Astrocyte of the spinal cord (primary cell): ENCODE results near the gene CAMTA1.

ENCODE experiments used
- DNase-seq: peaks from one replicate; pipeline ENCODE4 v3.0.0; 2011; ENCODE audit warnings: low read depth, low spot score
- H3K4me3 ChIP-seq: 2 replicates; pipeline ENCODE4 v1.5.1; 2011; ENCODE audit warnings: low read depth, mild to moderate bottlenecking, low read length, moderate library complexity
- in situ Hi-C: cut with HindIII; loops from 2 replicates; pipeline ENCODE4 v1.10.0; 2017; ENCODE audit warnings: low sequenced_read_pairs
- TF ChIP-seq, protein P1 (sequence below): IDR thresholded peaks from 2 replicates; pipeline ENCODE4 v1.5.1; 2012; ENCODE audit warnings: low read depth, mild to moderate bottlenecking, low read length, inconsistent platforms

Gene CAMTA1

GRCh38 chr1:7531562-7532340 is 746.5 kb downstream of the CAMTA1 start:
- TF ChIP-seq, protein P1, sequence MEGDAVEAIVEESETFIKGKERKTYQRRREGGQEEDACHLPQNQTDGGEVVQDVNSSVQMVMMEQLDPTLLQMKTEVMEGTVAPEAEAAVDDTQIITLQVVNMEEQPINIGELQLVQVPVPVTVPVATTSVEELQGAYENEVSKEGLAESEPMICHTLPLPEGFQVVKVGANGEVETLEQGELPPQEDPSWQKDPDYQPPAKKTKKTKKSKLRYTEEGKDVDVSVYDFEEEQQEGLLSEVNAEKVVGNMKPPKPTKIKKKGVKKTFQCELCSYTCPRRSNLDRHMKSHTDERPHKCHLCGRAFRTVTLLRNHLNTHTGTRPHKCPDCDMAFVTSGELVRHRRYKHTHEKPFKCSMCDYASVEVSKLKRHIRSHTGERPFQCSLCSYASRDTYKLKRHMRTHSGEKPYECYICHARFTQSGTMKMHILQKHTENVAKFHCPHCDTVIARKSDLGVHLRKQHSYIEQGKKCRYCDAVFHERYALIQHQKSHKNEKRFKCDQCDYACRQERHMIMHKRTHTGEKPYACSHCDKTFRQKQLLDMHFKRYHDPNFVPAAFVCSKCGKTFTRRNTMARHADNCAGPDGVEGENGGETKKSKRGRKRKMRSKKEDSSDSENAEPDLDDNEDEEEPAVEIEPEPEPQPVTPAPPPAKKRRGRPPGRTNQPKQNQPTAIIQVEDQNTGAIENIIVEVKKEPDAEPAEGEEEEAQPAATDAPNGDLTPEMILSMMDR = no peak
- in situ Hi-C loops = no loop called here
- DNase-seq = no peak
- no peak overlapping the region for H3K4me3 ChIP-seq

GRCh38 chr1:7533006-7533405 is 747.8 kb downstream of the CAMTA1 start:
- H3K4me3 ChIP-seq = no peak overlapping the region
- TF ChIP-seq, protein P1 = no peak
- no peak for DNase-seq
- in situ Hi-C loops = no loop called here

DNA sequence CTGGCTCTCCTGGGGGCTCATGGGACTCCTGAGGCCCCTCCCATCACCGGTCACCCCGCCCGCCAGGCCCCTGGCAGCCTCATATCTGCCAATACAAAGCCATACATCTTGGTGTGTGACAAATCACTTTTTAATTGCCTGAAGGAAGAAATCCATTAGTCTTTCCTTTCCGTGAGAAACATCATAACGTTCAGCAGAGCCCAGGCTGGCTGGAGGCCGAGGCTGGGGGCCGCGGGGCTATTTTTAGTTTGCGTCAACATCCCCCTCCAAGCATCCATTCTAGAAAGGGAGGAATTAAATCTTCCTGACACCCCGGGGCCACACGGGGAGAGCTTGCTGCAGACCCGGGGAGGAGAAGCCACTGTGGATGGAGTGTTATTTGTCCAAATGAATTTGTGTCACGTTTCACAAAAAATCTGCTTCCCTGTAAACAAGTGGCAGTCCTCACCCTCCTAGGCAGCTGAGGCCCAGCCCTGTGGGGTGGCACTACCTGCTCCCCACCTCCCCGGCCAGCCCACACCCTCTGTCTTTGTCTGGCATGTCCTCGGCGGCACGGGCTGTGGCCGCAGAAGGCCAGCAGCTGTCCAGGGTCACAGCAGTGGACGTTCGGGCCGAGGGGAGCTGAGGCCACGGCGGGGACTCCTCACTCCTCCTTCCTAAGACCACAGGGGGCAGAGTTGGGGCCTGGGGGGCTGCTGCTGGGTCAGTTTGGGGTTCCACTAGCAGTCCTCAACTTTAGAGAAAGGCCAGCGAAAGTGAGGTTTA is 749.0 kb downstream of the CAMTA1 start:
- DNase-seq = no peak
- TF ChIP-seq, protein P1 = no peak
- H3K4me3 ChIP-seq = no peak overlapping the region
- in situ Hi-C loops = no loop called here

- no peak for DNase-seq
- in situ Hi-C loops = no loop called here
- TF ChIP-seq, protein P1 = no peak
- no peak overlapping the region for H3K4me3 ChIP-seq
Measured at GRCh38 chr1:7535016-7535415, 749.8 kb downstream of the CAMTA1 start.

- no peak overlapping the region for H3K4me3 ChIP-seq
- no peak for DNase-seq
- in situ Hi-C loops = no loop called here
- TF ChIP-seq, protein P1 = no peak
Measured at GRCh38 chr1:7535934-7536878, 751.0 kb downstream of the CAMTA1 start.
